ENCODE data around the gene MAP2K7. TPM values are rescaled to one million over a fixed set of nuclear protein-coding genes. Genes with fewer than 3 reads are reported as not detected.
"Not testable (repeated sequence)": the region's sequence is repeated elsewhere in the genome, so short reads cannot be mapped to it uniquely, and the experiment has no call there.

The MAP2K7 gene
- polyA plus RNA-seq, 3 donors: 31.3 to 40.5 (median 36.4) TPM

DNA sequence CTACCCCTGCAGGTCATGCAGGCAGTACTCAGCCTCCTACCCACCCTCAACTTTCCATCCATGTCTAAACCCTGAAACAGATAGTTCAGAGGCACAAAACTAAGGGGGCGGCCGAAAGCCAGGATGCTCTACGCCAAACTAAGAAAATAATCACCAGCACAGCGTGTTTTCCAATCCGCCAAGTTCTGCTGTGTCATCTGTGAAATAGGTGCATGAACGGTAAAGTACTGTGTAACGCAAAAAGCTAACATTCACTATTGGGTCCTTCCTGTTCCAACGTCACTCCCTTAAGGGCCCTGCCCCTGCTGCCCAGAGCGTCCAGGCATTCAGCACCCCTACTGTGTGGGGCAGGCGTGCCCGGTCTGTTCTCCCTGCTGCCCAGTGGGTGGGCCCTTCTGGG is 52.0 kb downstream of the MAP2K7 start:
- no peak for DNase-seq

DNA sequence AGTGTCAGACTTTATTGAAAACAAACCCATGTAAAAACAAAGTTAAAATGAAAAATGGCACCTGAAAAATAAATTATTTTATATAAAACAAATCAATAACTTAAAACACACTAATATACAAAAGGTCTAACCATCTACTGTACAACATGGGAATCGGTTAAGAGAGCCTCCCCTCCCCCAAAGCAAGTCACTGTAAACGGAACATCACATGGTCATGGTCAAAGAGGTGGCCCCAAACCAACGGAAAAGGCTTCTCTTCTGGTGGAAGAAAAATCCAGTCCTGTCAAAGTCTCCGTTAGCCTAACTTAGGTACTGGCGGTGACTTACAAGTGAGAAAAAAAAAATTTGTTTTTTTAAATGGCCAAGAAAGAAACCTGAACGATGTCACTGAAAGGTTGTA is 55.5 kb downstream of the MAP2K7 start:
- no peak for DNase-seq

DNA sequence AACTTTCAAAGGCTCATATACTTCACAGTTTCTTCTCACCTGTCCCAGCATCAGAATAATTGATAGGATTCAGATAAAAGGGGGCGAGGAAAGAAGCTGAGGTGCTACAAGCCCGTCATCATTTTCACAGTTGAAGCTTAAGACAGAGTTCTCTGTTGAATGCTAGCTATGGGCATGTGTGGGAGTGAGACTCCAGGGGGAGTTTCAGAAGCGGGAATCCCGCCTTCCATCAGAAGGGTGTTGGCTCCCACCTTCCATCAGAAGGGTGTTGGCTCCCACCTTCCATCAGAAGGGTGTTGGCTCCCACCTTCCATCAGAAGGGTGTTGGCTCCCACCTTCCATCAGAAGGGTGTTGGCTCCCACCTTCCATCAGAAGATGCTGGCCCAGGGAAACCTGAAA is 57.4 kb downstream of the MAP2K7 start:
- DNase-seq: not testable (repeated sequence)

GRCh38 chr19:7961920-7962626 is 58.4 kb downstream of the MAP2K7 start:
- DNase-seq: no peak

- no peak for DNase-seq
Measured at GRCh38 chr19:7962644-7963268, 59.1 kb downstream of the MAP2K7 start.

DNA sequence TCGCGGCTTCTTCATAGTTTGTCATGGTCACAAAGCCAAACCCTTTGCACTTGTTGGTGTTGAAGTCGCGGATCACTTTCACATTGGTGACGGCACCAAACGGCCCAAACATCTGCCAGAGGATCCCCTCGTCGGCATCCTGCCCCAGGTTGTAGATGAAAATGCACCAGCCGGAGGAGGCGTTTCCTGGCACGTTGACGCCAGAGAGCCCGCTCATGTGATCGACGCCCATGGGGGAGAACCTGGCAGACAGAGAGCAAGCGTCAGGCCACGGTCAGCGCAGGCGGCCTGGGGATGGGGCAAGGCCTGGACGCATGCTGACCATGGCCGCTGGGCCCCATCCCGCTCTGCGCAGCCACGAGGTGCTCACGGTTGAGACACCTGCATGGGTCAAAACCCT is 59.9 kb downstream of the MAP2K7 start:
- DNase-seq: no peak

Other genes starting within 250 kb of the MAP2K7 start
- 1 to 10 TPM; 1.3 to 2.2 (median 1.4) TPM for gene RETN, start 234.8 kb upstream of the MAP2K7 start, polyA plus RNA-seq (ENCODE audit: insufficient read length in 3 of 3)
- gene MCEMP1, start 226.8 kb upstream of the MAP2K7 start, polyA plus RNA-seq (ENCODE audit: insufficient read length in 3 of 3): under 1 TPM; 0.21 to 0.53 (median 0.21) TPM
- 10 to 100 TPM; 60.2 to 81.9 (median 65.1) TPM for gene TRAPPC5, start 223.0 kb upstream of the MAP2K7 start, polyA plus RNA-seq (ENCODE audit: insufficient read length in 3 of 3)
- under 1 TPM in 2 of 3 donors, not detected in 1; 0.12 to 0.17 TPM for gene FCER2, start 201.7 kb upstream of the MAP2K7 start, polyA plus RNA-seq (ENCODE audit: insufficient read length in 3 of 3)
- gene CLEC4G, start 171.8 kb upstream of the MAP2K7 start, polyA plus RNA-seq (ENCODE audit: insufficient read length in 3 of 3): not detected
- 1 to 10 TPM in 2 of 3 donors, under 1 TPM in 1; 1.00 to 1.9 (median 1.5) TPM for gene CD209, start 156.3 kb upstream of the MAP2K7 start, polyA plus RNA-seq (ENCODE audit: insufficient read length in 3 of 3)
- gene CLEC4M, start 140.6 kb upstream of the MAP2K7 start, polyA plus RNA-seq (ENCODE audit: insufficient read length in 3 of 3): 1 to 10 TPM; 2.4 to 3.9 (median 3.9) TPM
- gene EVI5L, start 73.7 kb upstream of the MAP2K7 start, polyA plus RNA-seq (ENCODE audit: insufficient read length in 3 of 3): 10 to 100 TPM; 17.1 to 18.4 (median 18.2) TPM
- 10 to 100 TPM in 1 of 3 donors, 1 to 10 TPM in 2; 9.0 to 10.1 (median 9.6) TPM for gene PRR36, start 29.5 kb upstream of the MAP2K7 start, polyA plus RNA-seq (ENCODE audit: insufficient read length in 3 of 3)
- 1 to 10 TPM; 2.8 to 4.1 (median 3.9) TPM for gene LRRC8E, start 15.4 kb upstream of the MAP2K7 start, polyA plus RNA-seq (ENCODE audit: insufficient read length in 3 of 3)
- 1 to 10 TPM in 1 of 3 donors, under 1 TPM in 2; 0.70 to 1.3 (median 0.97) TPM for gene TGFBR3L, start 11.0 kb downstream of the MAP2K7 start, polyA plus RNA-seq (ENCODE audit: insufficient read length in 3 of 3)
- gene SNAPC2, start 16.5 kb downstream of the MAP2K7 start, polyA plus RNA-seq (ENCODE audit: insufficient read length in 3 of 3): 10 to 100 TPM; 15.7 to 24.0 (median 23.0) TPM
- 10 to 100 TPM; 26.8 to 41.4 (median 35.9) TPM for gene CTXN1, start 22.3 kb downstream of the MAP2K7 start, polyA plus RNA-seq (ENCODE audit: insufficient read length in 3 of 3)
- 10 to 100 TPM; 53.5 to 57.0 (median 55.5) TPM for gene TIMM44, start 39.8 kb downstream of the MAP2K7 start, polyA plus RNA-seq (ENCODE audit: insufficient read length in 3 of 3)
- gene ELAVL1, start 101.8 kb downstream of the MAP2K7 start, polyA plus RNA-seq (ENCODE audit: insufficient read length in 3 of 3): 10 to 100 TPM; 78.6 to 89.2 (median 85.4) TPM
- under 1 TPM in 2 of 3 donors, not detected in 1; 0.33 to 0.44 TPM for gene CCL25, start 148.9 kb downstream of the MAP2K7 start, polyA plus RNA-seq (ENCODE audit: insufficient read length in 3 of 3)
- 10 to 100 TPM; 32.8 to 67.2 (median 38.5) TPM for gene FBN3, start 245.7 kb downstream of the MAP2K7 start, polyA plus RNA-seq (ENCODE audit: insufficient read length in 3 of 3)